Pulmonary artery endothelial cell (primary cell): Measurements from ENCODE around the gene POLR1F. TPM values are rescaled to one million over a fixed set of nuclear protein-coding genes. Genes with fewer than 3 reads are reported as not detected.
"Not testable (repeated sequence)": the region's sequence is repeated elsewhere in the genome, so short reads cannot be mapped to it uniquely, and the experiment has no call there.

Experiments
- DNase-seq: peaks from one replicate; pipeline ENCODE4 v3.0.0-alpha.2; 2011; ENCODE audit warnings: low read depth, low spot score
- total RNA-seq: library from RNA; depleted of rRNA; stranded (reverse); fragments of >200 nt; gene quantifications from 2 replicates; pipeline ENCODE4 v1.2.3, GENCODE V29; 2014

The POLR1F gene
- 30.0 and 32.6 TPM in 2 replicates for total RNA-seq

GRCh38 chr7:19708397-19709248 lies at the start of gene POLR1F:
TSS of gene POLR1F (minus strand) at chr7:19709037. CDS start at chr7:19709016, 21 bp downstream.
- DNase-seq, result peak; percentile 73

GRCh38 chr7:19754521-19755116 lies 45.8 kb upstream of the POLR1F start:
- DNase-seq, result no peak

- DNase-seq, result no peak
Observed at GRCh38 chr7:19752020-19752419, 43.2 kb upstream of the POLR1F start.

- DNase-seq, result no peak
Observed at GRCh38 chr7:19749658-19750057, 40.8 kb upstream of the POLR1F start.

GRCh38 chr7:19747740-19748339 lies 39.0 kb upstream of the POLR1F start:
- DNase-seq, result no peak

- DNase-seq, result no peak
Observed at GRCh38 chr7:19744075-19744474, 35.2 kb upstream of the POLR1F start.

- DNase-seq, result no peak
Observed at GRCh38 chr7:19728716-19729115, 19.9 kb upstream of the POLR1F start.

- DNase-seq, result no peak
Observed at GRCh38 chr7:19725770-19726169, 16.9 kb upstream of the POLR1F start.

GRCh38 chr7:19715499-19715898 lies 6.7 kb upstream of the POLR1F start:
- DNase-seq, result no peak

- no peak for DNase-seq
Observed at GRCh38 chr7:19713676-19714075, 4.8 kb upstream of the POLR1F start.

- no peak for DNase-seq
Observed at GRCh38 chr7:19709249-19709578, 377 bp upstream of the POLR1F start.

GRCh38 chr7:19707240-19707639 lies 1.6 kb downstream of the POLR1F start:
- no peak for DNase-seq

- no peak for DNase-seq
Observed at GRCh38 chr7:19705663-19706062, 3.2 kb downstream of the POLR1F start.

- DNase-seq, result no peak
Observed at GRCh38 chr7:19701471-19701870, 7.4 kb downstream of the POLR1F start.

GRCh38 chr7:19700936-19701335 lies 7.9 kb downstream of the POLR1F start:
- DNase-seq, result no peak

GRCh38 chr7:19698331-19698730 lies 10.5 kb downstream of the POLR1F start:
- DNase-seq, result no peak

- no peak for DNase-seq
Observed at GRCh38 chr7:19696926-19697325, 11.9 kb downstream of the POLR1F start.

GRCh38 chr7:19692111-19692828 lies 16.6 kb downstream of the POLR1F start:
- DNase-seq, result no peak

- no peak for DNase-seq
Observed at GRCh38 chr7:19690736-19691135, 18.1 kb downstream of the POLR1F start.

- DNase-seq, result not testable (repeated sequence)
Observed at GRCh38 chr7:19689130-19689529, 19.7 kb downstream of the POLR1F start.

GRCh38 chr7:19681596-19681995 lies 27.2 kb downstream of the POLR1F start:
- no peak for DNase-seq

GRCh38 chr7:19677180-19677579 lies 31.7 kb downstream of the POLR1F start:
- no peak for DNase-seq
